ENCODE data around the gene RALGAPA2.

DNA sequence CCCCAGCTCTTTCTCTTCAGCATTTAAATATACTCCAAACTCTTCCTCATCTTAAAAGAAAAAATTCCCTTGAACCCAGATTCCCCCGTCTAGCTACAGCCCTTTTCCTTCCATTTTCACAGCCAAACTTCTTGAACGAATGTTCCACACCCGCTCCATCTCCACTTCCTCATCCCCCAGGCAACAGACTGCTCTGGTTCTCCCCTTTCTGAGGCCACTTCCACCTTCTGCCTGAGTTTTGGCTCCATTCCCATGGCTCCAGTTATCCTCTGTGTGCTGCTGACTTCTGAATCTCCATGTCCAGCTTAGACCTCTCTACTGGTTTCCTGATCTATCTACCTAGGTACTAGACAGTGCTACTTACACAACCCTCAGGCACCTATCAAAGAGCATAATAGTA lies 106.4 kb downstream of the RALGAPA2 start:
- TF ChIP-seq POLR2AphosphoS5 (IDR thresholded peaks at IDR 0.05; ENCODE audit: low read depth) (no peak), CTCF (IDR thresholded peaks at IDR 0.05; ENCODE audit: insufficient read depth, low read length) (no peak), GABPA (IDR thresholded peaks at IDR 0.05; ENCODE audit: low read depth) (no peak)
- TF ChIP-seq, protein P1, sequence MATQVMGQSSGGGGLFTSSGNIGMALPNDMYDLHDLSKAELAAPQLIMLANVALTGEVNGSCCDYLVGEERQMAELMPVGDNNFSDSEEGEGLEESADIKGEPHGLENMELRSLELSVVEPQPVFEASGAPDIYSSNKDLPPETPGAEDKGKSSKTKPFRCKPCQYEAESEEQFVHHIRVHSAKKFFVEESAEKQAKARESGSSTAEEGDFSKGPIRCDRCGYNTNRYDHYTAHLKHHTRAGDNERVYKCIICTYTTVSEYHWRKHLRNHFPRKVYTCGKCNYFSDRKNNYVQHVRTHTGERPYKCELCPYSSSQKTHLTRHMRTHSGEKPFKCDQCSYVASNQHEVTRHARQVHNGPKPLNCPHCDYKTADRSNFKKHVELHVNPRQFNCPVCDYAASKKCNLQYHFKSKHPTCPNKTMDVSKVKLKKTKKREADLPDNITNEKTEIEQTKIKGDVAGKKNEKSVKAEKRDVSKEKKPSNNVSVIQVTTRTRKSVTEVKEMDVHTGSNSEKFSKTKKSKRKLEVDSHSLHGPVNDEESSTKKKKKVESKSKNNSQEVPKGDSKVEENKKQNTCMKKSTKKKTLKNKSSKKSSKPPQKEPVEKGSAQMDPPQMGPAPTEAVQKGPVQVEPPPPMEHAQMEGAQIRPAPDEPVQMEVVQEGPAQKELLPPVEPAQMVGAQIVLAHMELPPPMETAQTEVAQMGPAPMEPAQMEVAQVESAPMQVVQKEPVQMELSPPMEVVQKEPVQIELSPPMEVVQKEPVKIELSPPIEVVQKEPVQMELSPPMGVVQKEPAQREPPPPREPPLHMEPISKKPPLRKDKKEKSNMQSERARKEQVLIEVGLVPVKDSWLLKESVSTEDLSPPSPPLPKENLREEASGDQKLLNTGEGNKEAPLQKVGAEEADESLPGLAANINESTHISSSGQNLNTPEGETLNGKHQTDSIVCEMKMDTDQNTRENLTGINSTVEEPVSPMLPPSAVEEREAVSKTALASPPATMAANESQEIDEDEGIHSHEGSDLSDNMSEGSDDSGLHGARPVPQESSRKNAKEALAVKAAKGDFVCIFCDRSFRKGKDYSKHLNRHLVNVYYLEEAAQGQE (IDR thresholded peaks at IDR 0.05; ENCODE audit: insufficient replicate concordance, low read depth), result no peak

Data from HL-60 (cell line).